WI38 (cell line): ENCODE results near the gene PSMB3.
"Not testable (repeated sequence)": the region's sequence is repeated elsewhere in the genome, so short reads cannot be mapped to it uniquely, and the experiment has no call there.

Experiments used
- H3K4me3 ChIP-seq: 2 replicates; pipeline ENCODE4 v1.5.1; 2011; ENCODE audit warnings: low read depth, mild to moderate bottlenecking, control low read depth, low read length
- CTCF ChIP-seq: IDR thresholded peaks from 2 replicates; pipeline ENCODE4 v1.5.1; 2012; ENCODE audit warnings: low read depth, mild to moderate bottlenecking, control low read depth, low read length

The PSMB3 gene

GRCh38 chr17:38719289-38719942 lies 33.1 kb upstream of the PSMB3 start:
- no peak overlapping the region for H3K4me3 ChIP-seq
- no peak for TF ChIP-seq CTCF

GRCh38 chr17:38719943-38720641 lies 32.4 kb upstream of the PSMB3 start:
- TF ChIP-seq CTCF: no peak
- H3K4me3 ChIP-seq: no peak overlapping the region

- no peak overlapping the region for H3K4me3 ChIP-seq
- TF ChIP-seq CTCF: no peak
These were observed 31.6 kb upstream of the PSMB3 start for GRCh38 chr17:38720941-38721340.

- H3K4me3 ChIP-seq: no peak overlapping the region
- no peak for TF ChIP-seq CTCF
These were observed 30.7 kb upstream of the PSMB3 start for GRCh38 chr17:38721802-38722201.

- TF ChIP-seq CTCF: no peak
- H3K4me3 ChIP-seq: no peak overlapping the region
These were observed 28.1 kb upstream of the PSMB3 start for GRCh38 chr17:38724337-38724988.

GRCh38 chr17:38725066-38725465 lies 27.5 kb upstream of the PSMB3 start:
- TF ChIP-seq CTCF: no peak
- no peak overlapping the region for H3K4me3 ChIP-seq

GRCh38 chr17:38726145-38726544 lies 26.4 kb upstream of the PSMB3 start:
- H3K4me3 ChIP-seq: not testable (repeated sequence)
